HG03565 (cell line): ENCODE measurements around the gene NRIP1.
"Not testable (repeated sequence)": the region's sequence is repeated elsewhere in the genome, so short reads cannot be mapped to it uniquely, and the experiment has no call there.

ENCODE experiments used
- ATAC-seq: cut with Tn5 transposase; IDR thresholded peaks from one replicate; pipeline ENCODE4 v1.9.1; 2021; ENCODE audit warnings: mild to moderate bottlenecking, moderate library complexity; ENCODE audit not compliant: unreplicated experiment

NRIP1 gene

GRCh38 chr21:14982336-14982735 is 82.5 kb downstream of the NRIP1 start:
- ATAC-seq, result no peak

- ATAC-seq, result no peak
Measured at GRCh38 chr21:14981246-14981645, 83.6 kb downstream of the NRIP1 start.

GRCh38 chr21:14979264-14979663 is 85.5 kb downstream of the NRIP1 start:
- ATAC-seq, result no peak

- no peak for ATAC-seq
Measured at GRCh38 chr21:14977814-14978213, 87.0 kb downstream of the NRIP1 start.

- ATAC-seq, result no peak
Measured at GRCh38 chr21:14975136-14975919, 89.5 kb downstream of the NRIP1 start.

GRCh38 chr21:14972678-14973077 is 92.1 kb downstream of the NRIP1 start:
- ATAC-seq, result no peak

- no peak for ATAC-seq
Measured at GRCh38 chr21:14968821-14969220, 96.0 kb downstream of the NRIP1 start.

- no peak for ATAC-seq
Measured at GRCh38 chr21:14968029-14968428, 96.8 kb downstream of the NRIP1 start.

GRCh38 chr21:14964621-14965020 is 100.2 kb downstream of the NRIP1 start:
- ATAC-seq, result no peak

GRCh38 chr21:14962217-14962616 is 102.6 kb downstream of the NRIP1 start:
- no peak for ATAC-seq

GRCh38 chr21:14961502-14961901 is 103.3 kb downstream of the NRIP1 start:
- no peak for ATAC-seq

- ATAC-seq, result no peak
Measured at GRCh38 chr21:14959343-14959742, 105.5 kb downstream of the NRIP1 start.

- ATAC-seq, result no peak
Measured at GRCh38 chr21:14957836-14958235, 107.0 kb downstream of the NRIP1 start.

GRCh38 chr21:14956807-14957206 is 108.0 kb downstream of the NRIP1 start:
- no peak for ATAC-seq

- no peak for ATAC-seq
Measured at GRCh38 chr21:14955936-14956520, 108.8 kb downstream of the NRIP1 start.

GRCh38 chr21:14952916-14953315 is 111.9 kb downstream of the NRIP1 start:
- ATAC-seq, result no peak

GRCh38 chr21:14949603-14950002 is 115.2 kb downstream of the NRIP1 start:
- ATAC-seq, result no peak

GRCh38 chr21:14947613-14948160 is 117.1 kb downstream of the NRIP1 start:
- no peak for ATAC-seq

- ATAC-seq, result no peak
Measured at GRCh38 chr21:14945176-14945575, 119.6 kb downstream of the NRIP1 start.

- no peak for ATAC-seq
Measured at GRCh38 chr21:14943616-14944015, 121.2 kb downstream of the NRIP1 start.

- ATAC-seq, result no peak
Measured at GRCh38 chr21:14942801-14943490, 121.9 kb downstream of the NRIP1 start.

GRCh38 chr21:14927324-14927723 is 137.5 kb downstream of the NRIP1 start:
- not testable (repeated sequence) for ATAC-seq
